ENCODE results near the gene GSAP.

DNA sequence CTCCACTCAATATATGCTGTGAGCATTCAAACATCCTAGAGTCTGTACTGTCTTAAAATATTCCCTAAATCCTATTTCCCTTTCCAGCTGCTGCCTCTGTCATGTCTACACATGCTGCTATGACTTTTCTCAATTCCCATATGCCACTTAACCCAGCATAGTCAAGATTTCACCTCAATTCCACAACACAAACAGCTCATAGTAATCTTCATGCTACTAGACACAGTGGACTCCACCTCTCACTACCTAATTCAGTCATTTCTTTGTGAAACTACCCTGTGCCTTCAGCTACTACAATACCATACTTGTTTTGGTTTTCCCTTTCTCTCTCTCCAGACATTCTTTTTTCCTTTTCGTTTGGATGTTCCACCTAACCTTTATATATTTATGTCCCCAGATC is 45.5 kb downstream of the GSAP start:
- no peak for TF ChIP-seq POLR2A (IDR thresholded peaks at IDR 0.05; ENCODE audit: low read depth, low read length)
- TF ChIP-seq POLR2AphosphoS5 (IDR thresholded peaks at IDR 0.05; ENCODE audit: low read depth, low read length) = no peak
